ENCODE data around the gene UBXN7.

- TF ChIP-seq CTCF (IDR thresholded peaks at IDR 0.05), result no peak
- TF ChIP-seq POLR2A (IDR thresholded peaks at IDR 0.05), result no peak
- TF ChIP-seq POLR2AphosphoS5 (IDR thresholded peaks at IDR 0.05), result no peak
Observed at GRCh38 chr3:196327405-196327804, 104.8 kb downstream of the UBXN7 start.

Data from transverse colon (tissue), 4 donors.